ENCODE measurements around the gene PROK2.

Gene PROK2

GRCh38 chr3:71734881-71735280 lies 50.1 kb downstream of the PROK2 start:
- no peak for DNase-seq (ENCODE audit: low spot score)

DNA sequence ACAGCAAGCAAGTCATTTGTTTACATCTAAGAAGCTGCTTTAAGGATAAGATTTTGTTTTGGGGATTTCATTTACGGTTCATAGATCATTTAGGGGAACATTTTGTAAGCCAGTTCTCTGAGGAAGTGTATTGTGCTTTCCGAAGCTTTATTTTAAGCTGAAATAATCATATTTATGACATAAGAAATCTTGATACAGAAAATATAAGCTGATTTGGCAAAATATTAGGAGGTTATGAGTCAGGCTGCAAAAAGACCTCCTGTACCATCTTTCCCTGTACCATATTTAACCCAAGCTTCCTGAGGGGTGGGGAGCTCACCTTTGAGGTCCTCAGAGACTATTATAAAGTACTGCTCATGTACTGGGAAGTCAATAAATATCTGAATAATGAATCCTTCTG lies 51.6 kb downstream of the PROK2 start:
- DNase-seq (ENCODE audit: low spot score), result no peak

DNA sequence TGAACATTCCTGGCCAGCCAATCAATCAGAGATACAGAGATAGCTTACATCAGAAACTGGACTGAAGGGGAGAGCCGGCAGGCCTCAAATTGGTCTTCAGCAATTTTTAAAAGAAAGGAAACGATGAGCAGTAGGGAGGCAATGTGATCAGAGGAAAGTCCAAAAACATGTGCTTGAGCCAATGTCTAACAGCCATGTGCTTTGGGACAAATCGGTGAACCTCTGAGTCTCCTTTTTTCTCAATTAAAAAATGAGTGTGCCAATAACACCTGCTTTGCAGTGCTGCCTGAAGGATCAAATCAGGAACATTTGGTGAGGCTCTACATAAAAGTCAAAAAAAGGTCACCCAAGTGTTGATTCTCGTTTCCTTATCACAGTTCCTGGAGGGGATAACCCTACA lies 52.3 kb downstream of the PROK2 start:
- DNase-seq (ENCODE audit: low spot score), result no peak

DNA sequence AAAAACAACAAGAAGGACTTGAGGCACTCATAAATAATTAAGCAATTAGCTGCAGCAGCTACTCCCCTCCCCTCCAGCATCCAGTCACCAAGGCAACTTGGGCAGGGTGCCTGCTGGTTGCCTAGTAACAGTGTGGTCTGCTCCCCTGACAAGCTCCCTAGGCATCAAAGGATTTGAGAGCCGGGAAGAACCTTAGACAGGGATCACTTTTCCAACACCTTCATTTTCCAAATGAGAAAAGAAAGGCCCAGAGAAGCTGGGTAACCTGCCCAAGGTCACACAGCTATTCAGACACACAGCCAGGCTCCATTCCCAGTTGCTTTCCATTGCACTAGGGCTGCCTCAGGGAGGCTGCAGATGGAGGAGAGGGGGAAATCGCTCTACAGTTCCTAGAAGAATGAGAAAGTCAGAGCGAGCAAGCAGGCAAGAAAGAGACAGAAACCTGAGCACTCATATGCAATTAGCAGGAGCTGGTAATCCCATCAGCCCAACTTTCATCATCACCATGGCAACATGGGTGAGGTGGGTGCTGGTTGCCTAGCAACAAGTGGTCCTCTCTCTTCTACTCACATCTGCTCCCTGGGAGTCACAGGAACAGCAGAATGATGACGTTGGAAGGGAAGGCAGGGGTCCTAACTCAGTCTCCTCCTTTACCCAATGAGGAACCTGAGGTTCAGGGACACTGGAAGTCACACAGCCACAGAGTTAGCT lies 56.2 kb downstream of the PROK2 start:
- no peak for DNase-seq (ENCODE audit: low spot score)

DNA sequence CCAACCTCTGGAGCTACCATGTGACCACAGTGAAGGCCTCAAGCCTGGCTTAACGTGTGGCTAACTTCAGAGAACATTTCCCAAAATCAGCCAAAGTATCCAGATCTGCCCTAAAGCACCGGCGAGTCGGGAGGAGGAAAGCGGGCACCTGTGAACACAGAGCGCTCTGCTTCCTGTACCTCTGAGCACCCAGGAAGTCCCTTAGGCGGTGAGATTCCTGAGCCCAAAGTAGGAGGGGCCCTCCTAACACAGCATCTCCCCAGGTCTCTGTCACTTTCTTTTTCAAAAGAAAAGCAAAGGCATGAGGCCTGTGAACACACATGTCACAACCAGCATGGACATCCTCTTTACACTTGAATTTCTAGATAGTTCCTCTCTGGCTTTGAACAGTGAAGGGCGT lies 58.8 kb downstream of the PROK2 start:
- no peak for DNase-seq (ENCODE audit: low spot score)

GRCh38 chr3:71725271-71725991 lies 59.5 kb downstream of the PROK2 start, which contains the start of gene EIF4E3:
Gene EIF4E3 (minus strand): TSS chr3:71725402. CDS start chr3:71725367, 35 bp downstream.
- no peak for DNase-seq (ENCODE audit: low spot score)

- no peak for DNase-seq (ENCODE audit: low spot score)
Observed at GRCh38 chr3:71724584-71725270, 60.2 kb downstream of the PROK2 start.

GRCh38 chr3:71724171-71724453 lies 60.8 kb downstream of the PROK2 start:
- DNase-seq (ENCODE audit: low spot score), result no peak

DNA sequence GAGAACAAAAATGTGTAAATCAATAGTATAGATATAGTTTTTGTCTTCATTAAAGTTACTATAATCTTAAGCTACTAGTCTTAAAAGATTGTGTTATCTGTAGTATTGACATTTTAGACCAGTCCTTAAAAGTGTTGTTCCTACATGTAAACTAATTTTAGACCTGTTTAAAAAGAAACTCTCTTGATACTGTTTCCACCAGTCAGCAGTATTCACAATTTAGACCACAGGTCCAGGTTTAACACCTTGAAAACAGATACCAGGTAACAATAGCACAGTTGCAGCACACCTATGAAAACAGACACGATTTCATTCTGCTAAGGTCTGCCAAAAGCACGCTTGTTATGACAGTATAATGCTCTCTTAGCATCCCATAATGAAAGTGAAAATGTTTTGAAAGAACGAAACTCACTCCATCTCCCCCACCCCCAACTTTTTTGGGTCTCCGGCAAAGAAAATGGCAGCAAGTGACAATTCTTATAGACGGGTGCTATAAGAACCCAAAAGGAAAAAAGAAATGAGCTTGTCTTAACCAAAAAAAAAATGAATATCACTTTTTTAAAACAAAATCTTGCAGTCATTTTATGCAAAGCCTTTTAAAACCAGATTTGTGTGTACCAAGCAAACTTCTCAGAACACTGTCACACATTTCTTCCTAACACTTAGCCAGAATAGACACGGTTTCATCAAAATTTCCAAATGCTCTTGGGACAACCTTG lies 61.3 kb downstream of the PROK2 start:
- no peak for DNase-seq (ENCODE audit: low spot score)

DNA sequence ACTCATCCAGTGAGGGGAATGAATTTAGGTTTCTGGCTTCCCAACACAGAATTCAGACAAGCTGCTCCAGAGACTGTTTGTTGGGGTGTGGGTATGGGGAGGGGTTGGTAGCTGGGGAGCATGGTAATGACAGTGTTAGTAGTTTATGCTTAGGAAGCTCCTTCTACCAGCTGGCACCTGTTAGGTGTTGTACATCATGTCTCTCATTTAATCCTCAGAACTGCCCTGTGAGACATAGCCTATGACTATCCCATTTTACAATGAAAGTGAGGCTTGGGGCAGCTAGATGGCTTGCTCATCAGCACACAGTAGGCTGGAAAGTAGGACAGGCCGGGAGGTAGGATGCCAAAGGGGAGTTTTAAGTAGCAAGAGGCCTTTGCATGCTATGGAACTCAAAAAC lies 62.3 kb downstream of the PROK2 start:
- DNase-seq (ENCODE audit: low spot score), result no peak

All from globus pallidus (tissue), 1 donor.